ENCODE data around the gene AP4S1.

AP4S1 gene

DNA sequence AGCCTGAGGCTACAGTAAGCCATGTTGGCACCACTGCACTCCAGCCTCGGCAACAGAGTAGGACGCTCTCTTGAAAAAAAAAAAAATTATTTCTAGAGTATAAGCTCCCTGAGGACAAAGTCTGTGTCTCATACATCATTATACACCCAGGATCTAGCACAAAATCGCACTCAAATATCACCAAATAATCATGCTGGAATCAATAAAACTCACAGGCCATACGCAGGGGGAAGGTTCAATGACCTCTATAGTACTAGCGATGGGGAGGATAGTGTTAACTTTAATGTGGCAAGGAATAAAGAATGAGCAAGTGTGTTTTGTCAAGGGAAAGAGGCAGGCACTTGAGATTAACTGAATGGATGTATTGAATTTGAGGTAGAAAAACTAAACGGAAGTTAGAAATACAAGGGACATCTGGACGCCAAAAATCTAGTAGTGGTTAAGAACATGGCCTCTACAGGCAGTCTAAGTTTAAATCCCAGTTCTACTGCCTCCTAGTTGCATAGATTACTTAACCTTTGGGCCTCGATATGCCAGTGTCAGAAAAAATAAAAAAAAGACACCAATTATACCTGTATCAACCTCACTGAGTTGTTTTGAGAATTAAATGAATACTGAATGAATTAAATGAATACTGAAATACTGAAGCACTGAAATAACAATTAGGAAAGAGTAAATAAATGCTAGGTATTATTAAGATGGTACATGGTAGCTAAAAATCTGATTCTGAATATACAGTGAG lies 4.4 kb upstream of the AP4S1 start:
- in situ Hi-C loops (cut with HindIII; ENCODE audit: low pct_unique_long_range_greater_than_20kb, low sequenced_read_pairs), result no loop called here
- DNase-seq (ENCODE audit: low read depth in 1 of 2, low spot score in 1 of 2), result no peak
- TF ChIP-seq JUND (IDR thresholded peaks at IDR 0.05; ENCODE audit: low read depth), result no peak

DNA sequence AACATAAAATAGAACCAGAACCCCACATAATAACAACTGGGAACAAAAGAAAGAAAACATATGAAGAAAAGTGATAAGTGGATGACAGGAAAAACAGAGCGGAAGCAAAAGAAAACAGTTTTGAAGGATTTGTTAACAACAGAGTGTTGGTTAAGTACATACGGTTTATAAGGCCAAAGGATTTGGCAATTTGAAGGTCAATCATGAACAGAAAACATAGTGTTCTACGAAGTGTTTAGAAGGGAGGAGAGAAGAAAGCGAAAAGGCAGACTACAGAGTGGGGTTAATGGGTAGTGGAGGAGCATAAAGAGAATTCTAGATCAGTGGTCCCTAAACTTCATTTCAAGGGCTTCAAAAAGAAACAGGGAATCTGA lies 3.9 kb upstream of the AP4S1 start:
- in situ Hi-C loops (cut with HindIII; ENCODE audit: low pct_unique_long_range_greater_than_20kb, low sequenced_read_pairs), result no loop called here
- TF ChIP-seq JUND (IDR thresholded peaks at IDR 0.05; ENCODE audit: low read depth), result no peak

DNA sequence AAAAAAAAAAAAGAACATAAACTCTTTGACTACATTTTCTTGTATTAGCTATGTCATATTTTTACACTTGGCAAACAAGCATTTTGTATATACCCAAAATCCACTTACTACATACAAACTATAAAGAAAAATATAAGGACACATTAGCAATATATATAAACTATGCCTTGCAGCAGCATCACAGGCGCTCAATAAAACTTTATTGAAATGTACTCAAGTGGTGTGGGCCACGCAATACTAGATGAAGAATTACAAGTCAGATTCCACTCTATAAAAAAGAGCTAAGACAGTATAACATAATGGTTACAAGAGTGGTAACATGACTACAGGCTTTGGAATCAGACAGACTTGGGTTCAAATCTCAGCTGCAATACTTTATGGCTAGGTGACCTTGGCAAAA lies 3.1 kb upstream of the AP4S1 start:
- DNase-seq (ENCODE audit: low read depth in 1 of 2, low spot score in 1 of 2), result no peak
- in situ Hi-C loops (cut with HindIII; ENCODE audit: low pct_unique_long_range_greater_than_20kb, low sequenced_read_pairs), result no loop called here
- no peak for TF ChIP-seq JUND (IDR thresholded peaks at IDR 0.05; ENCODE audit: low read depth)

More for the DNA sequence above, 3.9 kb upstream of the AP4S1 start:
- no peak for DNase-seq (ENCODE audit: low read depth in 1 of 2, low spot score in 1 of 2)

DNA sequence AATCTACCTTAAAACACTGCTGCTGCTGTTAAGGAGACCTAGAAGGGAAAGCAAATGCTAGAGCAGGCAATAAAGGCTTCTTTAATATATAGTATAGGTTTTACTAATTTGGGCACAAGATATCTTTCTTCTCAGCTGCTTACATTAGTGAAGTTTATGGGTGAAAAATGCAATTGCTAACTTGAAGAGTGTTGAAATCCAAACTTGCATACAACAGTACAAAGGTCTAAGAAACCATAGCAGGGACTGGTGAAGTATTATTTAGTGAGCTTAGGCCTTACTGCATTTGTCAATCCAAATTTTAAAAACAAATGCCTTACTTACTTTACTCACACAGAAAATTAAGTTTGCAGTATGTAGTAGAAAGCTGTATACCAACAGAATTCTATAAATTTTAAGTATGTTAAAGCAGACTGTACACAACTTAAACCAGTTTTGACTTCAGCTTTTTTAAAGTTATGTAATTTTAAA lies 1.4 kb upstream of the AP4S1 start:
- TF ChIP-seq JUND (IDR thresholded peaks at IDR 0.05; ENCODE audit: low read depth), result no peak
- in situ Hi-C loops (cut with HindIII; ENCODE audit: low pct_unique_long_range_greater_than_20kb, low sequenced_read_pairs), result no loop called here
- no peak for DNase-seq (ENCODE audit: low read depth in 1 of 2, low spot score in 1 of 2)

DNA sequence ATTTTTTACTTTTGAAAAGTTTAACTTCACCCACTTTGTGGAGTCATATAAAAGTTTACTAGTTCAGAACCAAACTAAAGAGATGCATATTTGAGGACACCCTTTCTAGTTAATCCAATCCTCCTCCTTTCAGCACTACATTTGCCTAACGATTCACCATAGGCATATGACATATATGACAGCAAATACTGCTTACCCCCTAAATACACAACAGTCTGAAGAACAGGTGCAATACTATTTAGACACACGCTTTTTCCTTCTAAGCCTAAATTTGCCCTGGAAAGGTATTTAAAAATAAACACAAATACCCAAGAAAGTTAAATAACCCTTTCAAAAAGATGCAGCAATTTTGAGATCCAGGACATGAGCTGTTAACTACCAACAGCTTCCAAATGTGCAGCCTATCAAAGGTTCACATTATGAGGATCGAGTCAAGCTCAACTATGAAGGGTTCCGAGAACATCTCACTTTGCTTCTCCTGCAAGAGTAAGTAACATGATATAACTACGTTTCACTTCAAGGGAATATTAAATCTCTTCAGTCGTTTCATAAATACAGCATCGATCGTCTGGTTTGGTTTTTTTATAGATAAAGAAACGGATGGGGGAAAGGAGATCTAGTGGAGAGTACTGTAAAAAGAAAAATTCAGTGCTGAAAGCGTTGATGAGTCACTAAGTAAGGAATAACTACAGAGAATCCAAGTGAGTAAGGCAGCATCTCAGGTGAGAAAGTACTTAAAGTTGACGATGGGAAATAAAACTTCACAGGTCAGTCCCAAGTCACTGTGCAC lies 677 bp upstream of the AP4S1 start:
- no peak for TF ChIP-seq JUND (IDR thresholded peaks at IDR 0.05; ENCODE audit: low read depth)
- DNase-seq (ENCODE audit: low read depth in 1 of 2, low spot score in 1 of 2), result no peak
- in situ Hi-C loops (cut with HindIII; ENCODE audit: low pct_unique_long_range_greater_than_20kb, low sequenced_read_pairs), result no loop called here

DNA sequence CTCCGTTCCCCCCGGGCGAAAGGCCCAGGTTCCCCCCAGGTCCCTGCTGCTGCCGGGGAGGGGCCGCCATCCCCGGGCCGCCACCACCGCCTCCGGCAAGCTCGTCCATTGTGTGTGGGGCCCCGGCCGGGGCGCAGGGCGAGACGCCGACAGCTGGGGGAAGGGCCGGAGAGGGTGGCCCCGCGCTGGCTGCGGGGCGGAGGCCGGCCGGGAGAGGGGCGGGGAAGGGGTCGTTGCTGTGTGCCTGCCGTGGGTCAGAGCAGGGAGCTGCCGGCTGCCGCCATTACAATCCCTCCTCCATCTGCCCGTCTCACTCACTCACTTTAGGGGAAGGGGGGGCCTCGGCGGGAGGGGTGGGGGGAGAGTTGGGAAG lies 614 bp downstream of the AP4S1 start, which contains the start of gene STRN3:
TSS of gene STRN3 (minus strand) at position 303 of the 373 bp plus-strand sequence. CDS start at position 109, 194 bp downstream.
- no peak for DNase-seq (ENCODE audit: low read depth in 1 of 2, low spot score in 1 of 2)
- in situ Hi-C loops (cut with HindIII; ENCODE audit: low pct_unique_long_range_greater_than_20kb, low sequenced_read_pairs), result no loop called here
- TF ChIP-seq JUND (IDR thresholded peaks at IDR 0.05; ENCODE audit: low read depth), result no peak

DNA sequence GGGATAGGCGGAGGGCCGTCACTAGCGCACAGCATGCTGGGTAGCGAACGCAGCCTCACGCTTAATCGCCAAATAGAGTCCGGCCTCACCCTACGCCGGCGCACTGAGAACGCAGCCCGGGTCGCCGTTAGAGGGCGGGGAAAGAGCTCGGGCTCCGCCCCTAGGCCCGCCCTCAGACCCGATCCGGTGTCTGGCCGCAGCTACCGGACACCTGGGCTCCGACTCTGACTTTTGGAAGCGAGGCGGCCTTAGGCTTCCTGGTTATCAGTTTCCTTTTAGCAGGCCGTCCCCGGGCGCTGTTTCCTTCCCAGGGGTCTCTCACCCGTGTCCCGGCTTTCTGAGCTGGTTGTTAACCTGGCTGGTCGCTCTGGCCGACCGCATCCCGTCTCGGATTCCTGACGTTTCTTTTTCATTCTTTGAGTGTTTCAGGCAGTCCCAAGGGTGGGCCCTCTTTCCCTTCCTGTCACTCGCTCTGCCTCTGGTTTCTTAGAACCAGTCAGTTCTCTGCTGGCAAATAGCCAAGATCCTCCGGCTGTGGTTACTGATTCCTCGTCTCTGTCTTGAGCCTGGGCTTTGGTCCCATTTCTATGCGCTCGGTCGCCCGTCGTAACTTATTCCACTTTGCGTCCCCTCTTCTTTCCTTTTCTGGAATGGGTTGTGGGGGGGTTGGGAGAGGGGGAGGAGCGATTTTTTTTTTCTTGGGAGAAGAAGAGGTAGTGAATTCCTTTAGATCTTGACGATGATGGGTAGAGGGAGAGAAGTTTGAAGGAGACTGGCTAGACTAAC lies 1.2 kb downstream of the AP4S1 start:
- DNase-seq (ENCODE audit: low read depth in 1 of 2, low spot score in 1 of 2), result peak; percentile 93 to 98
- TF ChIP-seq JUND (IDR thresholded peaks at IDR 0.05; ENCODE audit: low read depth), result no peak
- in situ Hi-C loops (cut with HindIII; ENCODE audit: low pct_unique_long_range_greater_than_20kb, low sequenced_read_pairs), result no loop called here

DNA sequence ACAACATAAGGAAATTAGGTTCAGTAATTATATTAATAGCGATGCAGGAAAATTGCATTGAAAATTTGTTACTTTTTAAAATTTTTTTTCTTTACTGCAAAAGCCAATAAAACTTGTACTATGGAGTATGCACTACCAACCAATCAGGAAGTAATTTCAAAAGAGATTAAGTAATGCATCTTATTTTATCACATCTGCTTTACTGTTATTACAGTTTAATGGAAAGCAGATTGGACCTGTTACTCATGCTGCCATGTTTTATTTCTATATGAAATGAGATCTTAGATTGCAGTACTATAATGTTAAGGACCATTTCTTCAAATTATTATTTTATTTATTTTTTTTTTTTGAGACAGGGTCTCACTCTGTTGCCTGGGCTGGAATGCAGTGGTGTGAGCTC lies 2.4 kb downstream of the AP4S1 start:
- in situ Hi-C loops (cut with HindIII; ENCODE audit: low pct_unique_long_range_greater_than_20kb, low sequenced_read_pairs), result no loop called here
- TF ChIP-seq JUND (IDR thresholded peaks at IDR 0.05; ENCODE audit: low read depth), result no peak
- no peak for DNase-seq (ENCODE audit: low read depth in 1 of 2, low spot score in 1 of 2)

DNA sequence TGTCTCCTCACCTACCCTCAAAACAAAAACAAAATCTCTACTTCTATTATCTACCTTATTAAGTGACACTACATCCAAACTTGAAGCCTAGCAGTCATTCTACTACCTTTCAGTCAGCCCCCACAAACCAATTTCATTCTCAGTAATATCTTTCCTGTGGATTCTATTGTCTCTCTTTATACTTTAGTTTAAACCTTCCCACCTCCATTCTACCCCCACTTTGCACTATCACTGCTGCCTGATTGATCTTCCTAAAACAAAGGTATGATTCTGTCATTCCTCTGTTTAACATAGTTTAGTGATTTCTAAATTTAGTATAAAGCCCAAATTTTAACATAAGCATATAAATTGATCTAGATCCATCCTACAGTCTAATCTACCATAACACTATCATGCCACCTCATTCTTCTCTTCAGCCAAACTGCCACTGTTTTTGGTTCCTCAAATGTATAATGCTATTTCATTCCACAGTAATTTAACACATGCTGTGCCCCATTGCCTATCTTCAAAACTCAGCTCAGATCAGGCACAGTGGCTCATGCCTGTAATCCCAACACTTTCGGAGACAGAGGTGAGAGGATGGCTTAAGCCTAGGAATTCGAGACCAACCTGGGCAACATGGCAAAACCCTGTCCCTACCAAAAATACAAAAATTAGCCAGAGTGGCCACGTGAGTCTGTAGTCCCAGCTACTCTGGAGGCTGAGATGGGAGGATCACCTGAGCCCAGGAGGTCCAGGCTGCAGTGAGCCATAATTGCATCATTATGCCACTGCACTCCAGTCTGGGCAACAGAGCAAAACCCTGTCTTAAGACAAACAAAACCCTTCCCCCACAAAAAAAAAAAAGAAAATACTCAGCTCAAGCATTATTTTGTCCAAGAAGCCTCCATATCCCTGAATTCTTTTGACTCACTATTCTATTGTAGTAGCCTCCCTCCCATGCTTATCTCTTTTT lies 3.8 kb downstream of the AP4S1 start:
- no peak for DNase-seq (ENCODE audit: low read depth in 1 of 2, low spot score in 1 of 2)
- TF ChIP-seq JUND (IDR thresholded peaks at IDR 0.05; ENCODE audit: low read depth), result no peak
- in situ Hi-C loops (cut with HindIII; ENCODE audit: low pct_unique_long_range_greater_than_20kb, low sequenced_read_pairs), result no loop called here

DNA sequence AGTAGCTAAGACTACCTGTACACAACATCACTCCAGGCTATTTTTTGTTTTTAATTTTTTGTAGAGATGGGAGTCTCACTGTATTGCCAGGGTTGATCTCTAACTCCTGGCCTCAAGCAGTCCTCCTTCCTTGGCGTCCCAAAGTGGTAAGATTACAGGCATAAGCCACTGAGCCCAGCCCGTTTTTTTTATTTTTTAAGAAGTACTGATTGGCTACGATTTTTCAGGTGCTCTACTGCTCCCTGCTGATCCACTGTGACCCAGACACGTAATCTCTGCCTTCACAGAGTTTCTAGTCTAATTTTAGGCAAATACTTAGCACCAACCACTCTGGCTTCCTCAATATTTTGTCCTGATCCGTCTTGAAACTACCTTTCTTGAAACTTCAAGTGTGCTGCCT lies 5.0 kb downstream of the AP4S1 start:
- in situ Hi-C loops (cut with HindIII; ENCODE audit: low pct_unique_long_range_greater_than_20kb, low sequenced_read_pairs), result no loop called here
- no peak for DNase-seq (ENCODE audit: low read depth in 1 of 2, low spot score in 1 of 2)
- no peak for TF ChIP-seq JUND (IDR thresholded peaks at IDR 0.05; ENCODE audit: low read depth)

DNA sequence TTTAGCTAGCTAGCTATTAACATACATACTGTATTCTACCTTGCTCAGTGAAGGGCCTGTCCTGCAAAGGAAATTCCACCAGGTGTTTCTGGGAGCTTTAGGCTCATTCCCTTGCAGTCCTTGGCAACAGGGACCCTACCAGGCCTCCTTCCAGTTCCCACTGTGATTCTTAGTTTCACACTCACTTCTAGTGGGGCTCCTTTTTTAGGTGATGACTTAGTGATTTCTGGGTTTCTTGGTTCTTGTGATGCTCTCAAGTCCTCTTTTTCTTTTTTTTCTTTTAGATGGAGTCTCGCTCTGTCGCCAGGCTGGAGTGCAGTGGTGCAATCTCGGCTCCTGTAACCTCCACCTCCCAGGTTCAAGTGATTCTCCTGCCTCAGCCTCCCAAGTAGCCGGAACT lies 11.1 kb downstream of the AP4S1 start:
- no peak for TF ChIP-seq JUND (IDR thresholded peaks at IDR 0.05; ENCODE audit: low read depth)
- no peak for DNase-seq (ENCODE audit: low read depth in 1 of 2, low spot score in 1 of 2)
- in situ Hi-C loops (cut with HindIII; ENCODE audit: low pct_unique_long_range_greater_than_20kb, low sequenced_read_pairs), result no loop called here
